T follicular helper cell (primary cell): ENCODE measurements around the gene MARCHF9.
A peak's percentile ranks its signal among the peaks of the same experiment; 100 is the strongest.

Experiments
- DNase-seq: peaks from one replicate; pipeline ENCODE4 v3.0.0-alpha.2; 2020; ENCODE audit warnings: low read depth

MARCHF9 gene

GRCh38 chr12:57753756-57754337 lies 1.1 kb upstream of the MARCHF9 start:
- DNase-seq, result no peak

GRCh38 chr12:57755194-57755453 lies 221 bp downstream of the MARCHF9 start:
- no peak for DNase-seq

GRCh38 chr12:57755454-57756372 lies 810 bp downstream of the MARCHF9 start:
- peak; percentile 27 for DNase-seq

GRCh38 chr12:57756406-57757341 lies 1.8 kb downstream of the MARCHF9 start:
- DNase-seq, result peak; percentile 58

- no peak for DNase-seq
Observed at GRCh38 chr12:57757771-57758170, 2.9 kb downstream of the MARCHF9 start.

- no peak for DNase-seq
Observed at GRCh38 chr12:57758552-57759359, 3.9 kb downstream of the MARCHF9 start.

GRCh38 chr12:57759360-57759980 lies 4.6 kb downstream of the MARCHF9 start:
- DNase-seq, result no peak

- no peak for DNase-seq
Observed at GRCh38 chr12:57760347-57760982, 5.6 kb downstream of the MARCHF9 start.

GRCh38 chr12:57761391-57761998 lies 6.6 kb downstream of the MARCHF9 start:
- no peak for DNase-seq

- DNase-seq, result no peak
Observed at GRCh38 chr12:57762463-57762862, 7.6 kb downstream of the MARCHF9 start.

GRCh38 chr12:57763881-57764661 lies 9.2 kb downstream of the MARCHF9 start:
- DNase-seq, result no peak

- DNase-seq, result no peak
Observed at GRCh38 chr12:57764662-57765002, 9.7 kb downstream of the MARCHF9 start.

- DNase-seq, result no peak
Observed at GRCh38 chr12:57765003-57765697, 10.2 kb downstream of the MARCHF9 start.

GRCh38 chr12:57765698-57766463 lies 11.0 kb downstream of the MARCHF9 start:
- DNase-seq, result no peak

- no peak for DNase-seq
Observed at GRCh38 chr12:57766464-57767304, 11.8 kb downstream of the MARCHF9 start, which contains the start of gene CYP27B1. Gene CYP27B1 (minus strand): TSS chr12:57767078. CDS start chr12:57767041, 37 bp downstream.

- DNase-seq, result no peak
Observed at GRCh38 chr12:57767305-57767698, 12.4 kb downstream of the MARCHF9 start.

GRCh38 chr12:57767876-57768275 lies 13.0 kb downstream of the MARCHF9 start:
- DNase-seq, result no peak
